HG02981 (cell line): ENCODE results near the gene RGS12.
"Not testable (repeated sequence)": the region's sequence is repeated elsewhere in the genome, so short reads cannot be mapped to it uniquely, and the experiment has no call there.

Source experiments
- ATAC-seq: cut with Tn5 transposase; IDR thresholded peaks from one replicate; pipeline ENCODE4 v1.9.1; 2021; ENCODE audit warnings: mild to moderate bottlenecking, moderate library complexity; ENCODE audit not compliant: unreplicated experiment

Gene RGS12

DNA sequence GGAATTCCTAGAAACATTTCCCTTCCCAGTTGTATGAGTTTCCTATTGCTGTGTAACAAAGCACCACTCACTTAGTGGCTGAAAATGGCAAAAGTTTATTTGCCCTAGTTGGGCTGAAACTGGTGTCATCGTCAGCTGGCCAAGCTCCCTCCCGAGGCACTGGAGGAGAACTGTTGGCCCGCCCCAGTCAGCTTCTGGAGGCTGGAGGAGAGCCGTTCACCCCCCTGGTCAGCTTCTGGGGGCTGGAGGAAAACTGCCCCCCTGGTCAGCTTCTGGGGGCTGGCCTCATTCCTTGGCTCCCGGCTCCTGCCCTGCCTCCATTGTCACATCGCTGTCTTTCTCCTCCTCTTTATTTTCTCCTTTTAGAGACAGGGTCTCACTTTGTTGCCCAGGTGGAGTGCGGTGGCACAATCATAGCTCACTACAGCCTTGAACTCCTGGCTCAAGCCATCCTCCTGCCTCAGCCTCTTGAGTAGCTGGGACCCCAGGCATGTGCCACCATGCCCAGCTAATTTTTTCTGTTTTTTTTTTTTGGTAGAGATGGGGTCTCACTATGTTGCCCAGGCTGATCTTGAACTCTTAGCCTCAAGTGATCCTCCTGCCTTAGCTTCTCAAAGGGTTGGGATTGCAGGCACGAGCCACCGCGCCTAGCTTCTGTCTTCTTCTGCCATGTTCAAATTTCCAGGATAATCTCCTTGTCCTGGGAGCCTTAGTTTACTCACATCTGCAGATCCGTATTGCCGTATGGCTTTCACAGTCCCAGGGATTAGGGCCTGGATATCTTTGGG is 3.2 kb downstream of the RGS12 start:
- no peak for ATAC-seq

- ATAC-seq: no peak
These were observed 3.8 kb downstream of the RGS12 start for GRCh38 chr4:3296651-3297050.

GRCh38 chr4:3297066-3297859 is 4.4 kb downstream of the RGS12 start:
- no peak for ATAC-seq

DNA sequence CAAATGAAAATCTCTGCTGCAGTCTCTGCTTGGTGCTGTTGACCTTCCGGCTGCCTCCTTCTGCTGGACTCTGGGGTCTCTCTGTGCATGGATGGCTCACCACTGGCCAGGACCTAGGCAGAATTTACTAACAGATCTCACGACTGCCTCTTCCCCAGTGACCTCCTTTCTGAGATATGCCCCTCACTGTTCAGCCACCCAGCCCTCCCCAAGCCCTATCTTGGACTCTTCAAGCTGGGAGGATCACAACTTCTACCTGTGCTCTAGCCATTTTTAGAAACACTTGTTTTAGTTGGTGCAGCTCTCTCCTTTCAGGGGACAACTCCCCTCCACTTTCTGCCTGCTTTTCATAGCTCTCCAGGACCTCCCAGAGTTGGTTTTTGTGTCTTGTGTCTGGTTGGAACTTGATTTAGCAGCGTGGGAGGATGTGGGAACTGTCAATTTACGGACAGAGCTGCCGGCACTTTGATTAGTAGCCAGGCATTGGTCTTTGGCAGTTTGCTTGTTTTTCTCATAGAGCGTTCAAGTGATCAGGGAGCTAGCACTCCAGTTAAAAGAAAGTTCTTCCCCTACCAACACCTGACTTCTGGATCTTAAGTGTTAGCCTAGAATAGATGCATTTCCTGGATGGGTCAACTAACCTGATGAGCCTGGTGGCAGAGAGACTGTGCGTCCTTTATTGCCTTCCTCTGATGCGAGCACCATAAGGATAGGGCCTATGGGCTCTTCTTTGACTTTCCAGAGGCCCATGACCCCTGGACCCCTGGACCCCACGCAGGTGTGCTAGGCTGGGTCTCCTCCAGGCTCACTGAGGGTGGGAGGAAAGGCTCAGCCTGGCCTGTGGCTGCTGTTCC is 6.5 kb downstream of the RGS12 start:
- no peak for ATAC-seq

- ATAC-seq: no peak
These were observed 7.3 kb downstream of the RGS12 start for GRCh38 chr4:3299976-3300671.

DNA sequence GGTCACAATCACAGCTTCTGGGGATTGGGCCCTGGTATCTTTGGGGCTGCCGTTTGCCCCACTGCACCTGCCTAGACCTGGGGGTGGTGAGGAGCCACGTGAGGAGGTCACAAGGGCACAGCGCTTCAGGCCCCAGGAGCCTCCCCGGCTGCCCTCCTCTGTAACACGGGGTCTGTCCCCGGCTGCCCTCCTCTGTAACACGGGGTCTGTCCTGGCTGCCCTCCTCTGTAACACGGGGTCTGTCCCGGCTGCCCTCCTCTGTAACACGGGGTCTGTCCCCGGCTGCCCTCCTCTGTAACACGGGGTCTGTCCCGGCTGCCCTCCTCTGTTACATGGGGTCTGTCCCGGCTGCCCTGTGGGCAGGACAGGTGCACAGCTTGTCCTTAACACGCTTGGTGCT is 8.1 kb downstream of the RGS12 start:
- ATAC-seq: not testable (repeated sequence)

GRCh38 chr4:3301450-3302172 is 8.8 kb downstream of the RGS12 start:
- no peak for ATAC-seq

DNA sequence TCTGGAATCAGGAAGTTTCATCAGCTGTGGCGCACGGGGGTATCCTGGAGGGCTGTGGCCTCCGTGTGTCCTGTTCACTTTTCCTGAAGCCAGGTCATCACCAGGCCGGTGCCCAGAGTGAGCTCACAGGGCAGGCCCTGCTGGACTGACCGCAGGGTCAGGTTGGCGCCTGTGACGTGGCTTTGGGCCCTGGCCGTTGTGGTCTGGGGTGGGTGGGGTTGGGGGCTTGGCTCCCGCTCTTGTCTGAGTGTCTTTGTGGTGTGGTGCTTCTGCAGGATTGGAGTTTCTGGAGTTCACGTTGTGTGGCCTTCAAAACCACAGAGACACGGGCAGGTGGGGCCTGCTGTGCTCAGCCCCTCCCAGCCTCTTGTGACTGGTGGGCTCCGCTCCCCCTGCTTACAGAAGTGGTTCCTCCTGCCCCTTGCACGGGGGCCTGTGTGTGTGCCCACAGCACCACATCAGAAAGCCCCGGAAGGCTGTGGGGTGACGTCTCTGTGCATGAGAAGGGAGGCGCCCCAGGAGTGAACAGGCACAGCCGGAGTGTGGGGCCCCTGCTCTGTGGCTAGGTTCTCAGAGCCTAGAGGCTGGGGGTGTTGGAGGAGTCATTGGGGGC is 9.5 kb downstream of the RGS12 start:
- ATAC-seq: no peak

DNA sequence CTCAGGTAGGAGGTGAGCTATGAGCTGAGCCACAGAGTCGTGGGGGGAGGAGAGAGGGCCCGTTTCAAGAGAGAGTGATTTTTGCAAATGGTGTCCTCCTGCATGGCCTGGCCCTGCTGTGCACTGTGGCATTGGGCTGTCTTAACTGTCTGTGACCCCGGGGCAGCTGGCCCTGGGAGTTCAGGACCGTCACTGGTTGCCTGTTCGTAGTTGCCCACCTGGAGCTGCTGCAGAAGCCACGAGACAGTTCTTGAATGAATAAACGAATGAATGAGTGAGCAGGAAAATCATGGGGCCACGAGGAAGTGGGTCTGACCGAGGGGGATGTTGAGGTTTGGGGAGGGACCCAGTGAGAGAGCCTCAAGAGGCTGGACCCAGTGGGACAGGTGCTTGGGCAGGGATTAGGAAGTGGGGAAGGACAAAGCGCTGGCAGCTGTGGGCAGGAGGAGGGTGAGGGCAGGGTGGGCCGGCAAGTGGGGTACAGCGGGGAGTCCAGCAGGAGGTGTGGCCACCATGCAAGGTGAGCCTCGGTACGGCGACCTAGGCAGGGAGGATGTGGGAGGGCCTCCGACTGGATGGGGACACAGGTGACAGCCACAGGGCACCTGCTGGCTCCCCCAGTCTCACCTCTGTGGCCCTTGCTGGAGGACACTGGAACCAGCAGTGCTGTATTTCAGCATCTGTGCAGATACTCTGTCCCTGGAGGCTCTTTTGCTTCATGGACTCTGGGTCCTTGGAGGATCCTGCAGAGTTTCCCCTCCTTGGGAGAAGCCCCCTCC is 10.2 kb downstream of the RGS12 start:
- no peak for ATAC-seq

DNA sequence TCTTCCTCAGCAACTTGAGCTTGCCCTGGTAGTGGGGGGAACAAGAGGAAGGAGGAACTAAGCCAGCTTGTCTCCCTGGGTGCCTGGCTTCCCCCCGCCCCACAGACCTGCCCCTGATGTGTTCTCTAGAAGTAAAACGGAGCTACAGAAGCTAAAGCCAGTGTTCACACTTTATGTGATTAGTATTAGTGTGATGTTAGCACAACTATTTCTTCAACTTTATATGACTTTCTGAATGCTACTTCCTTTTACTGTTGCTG is 10.7 kb downstream of the RGS12 start:
- ATAC-seq: no peak

GRCh38 chr4:3303923-3304710 is 11.3 kb downstream of the RGS12 start:
- ATAC-seq: no peak

DNA sequence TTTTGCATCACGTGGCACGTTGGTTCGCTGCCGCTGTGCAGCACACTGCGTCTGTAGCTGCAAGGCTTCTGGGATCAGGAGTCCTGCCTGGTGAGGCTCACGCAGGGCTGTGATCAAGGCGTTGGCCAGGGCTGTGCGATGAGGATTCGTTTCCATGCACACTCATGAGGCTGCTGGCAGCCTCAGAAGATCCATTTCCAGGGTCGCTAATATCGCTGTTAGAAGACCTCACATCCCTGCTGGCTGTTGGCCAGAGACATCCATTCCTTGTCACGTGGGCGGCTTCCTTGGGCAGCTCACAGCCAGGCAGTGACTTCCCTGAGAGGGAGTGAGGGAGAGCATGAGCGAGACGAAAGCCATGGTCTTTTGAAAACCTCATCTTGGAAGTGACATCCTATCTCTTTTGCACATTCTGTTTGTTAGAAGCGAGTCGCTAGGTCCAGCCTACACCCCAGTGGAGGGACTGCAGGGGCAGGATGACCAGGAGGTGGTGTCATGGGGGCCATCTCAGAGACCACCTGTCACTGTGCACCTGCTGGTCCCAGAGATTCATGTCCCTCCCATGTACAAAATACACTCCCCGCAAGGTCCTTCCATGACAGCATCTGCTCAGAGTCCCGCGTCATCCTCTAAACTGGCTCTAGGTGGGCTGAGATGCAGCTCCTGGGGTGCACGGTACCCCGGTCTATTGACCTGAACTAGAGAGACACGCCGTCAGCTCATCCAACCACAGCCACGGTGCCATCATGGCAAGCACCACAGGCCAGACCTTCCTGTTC is 12.2 kb downstream of the RGS12 start:
- no peak for ATAC-seq

GRCh38 chr4:3305610-3306371 is 13.0 kb downstream of the RGS12 start:
- no peak for ATAC-seq

DNA sequence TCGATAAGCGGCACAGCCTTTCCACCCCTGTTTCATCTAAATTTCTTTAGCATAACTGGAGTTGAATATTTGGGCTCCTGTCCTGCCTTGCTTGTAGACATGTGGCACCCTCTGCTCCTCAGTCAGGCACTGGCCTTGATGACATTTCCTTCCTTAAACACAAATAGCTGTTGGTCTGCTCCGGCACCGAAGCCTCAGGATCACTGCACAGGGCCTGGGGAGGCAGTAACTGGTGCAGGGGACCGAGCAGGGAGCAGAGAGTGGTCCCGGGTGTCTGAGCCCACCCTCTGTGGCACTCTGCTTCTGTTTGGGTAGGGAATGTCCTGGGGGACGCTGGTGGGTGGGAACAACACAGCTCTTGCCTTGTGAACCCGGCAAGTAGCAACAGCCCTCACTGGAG is 13.6 kb downstream of the RGS12 start:
- ATAC-seq: no peak

GRCh38 chr4:3307060-3307459 is 14.2 kb downstream of the RGS12 start:
- no peak for ATAC-seq

DNA sequence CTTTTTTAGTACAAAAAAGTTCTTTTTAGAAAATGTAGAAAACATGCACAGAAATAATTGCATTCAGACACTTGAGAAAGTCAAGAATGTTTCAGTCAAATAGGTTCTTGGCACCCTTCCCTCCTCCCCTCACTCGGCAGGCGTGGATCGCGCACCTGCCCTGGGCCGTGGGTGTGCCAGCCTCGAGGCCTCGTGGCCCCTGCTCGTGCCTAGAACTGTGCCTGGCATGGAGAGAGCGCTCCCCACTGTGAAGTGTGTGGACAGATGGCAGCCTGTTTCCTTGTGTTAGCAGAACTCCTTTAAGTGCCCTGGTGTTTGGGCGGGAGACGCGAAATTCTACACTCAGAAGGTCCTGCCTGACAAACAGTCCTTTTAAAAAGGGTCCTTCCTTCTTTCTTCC is 14.7 kb downstream of the RGS12 start:
- ATAC-seq: no peak
